H1 (cell line): ENCODE results near the gene TNFAIP8. TPM values are rescaled to one million over a fixed set of nuclear protein-coding genes. Genes with fewer than 3 reads are reported as not detected.

Experiments used
- CTCF ChIA-PET: fragments of 300-600 bp; sonication (Branson Sonifier 250); formaldehyde crosslinking; loops from one replicate; lab custom pipeline; 2021; ENCODE audit not compliant: partially characterized antibody; lab: Charles Lee
- POLR2A ChIA-PET: fragments of 300-600 bp; sonication (Branson Sonifier 250); formaldehyde crosslinking; loops from one replicate; lab custom pipeline; 2021; ENCODE audit warnings: inconsistent platforms; ENCODE audit not compliant: partially characterized antibody; lab: Charles Lee
- DNase-seq, 2 experiments: peaks; one replicate each; pipeline versions ENCODE4 v3.0.0 to v3.0.0-alpha.2; 2010 to 2022; ENCODE audit warnings: low spot score in 2 of 2, low read depth in 1 of 2, mixed read lengths in 1 of 2
- FAIRE-seq: peaks from 2 replicates; lab custom pipeline; 2011; peaks lifted over from hg19 to GRCh38; lab: Jason Lieb, UNC
- H2AFZ ChIP-seq: 2 replicates; pipeline ENCODE4 v1.8.1; 2012; ENCODE audit warnings: low read length, inconsistent platforms
- H2AK5ac ChIP-seq: 2 replicates; pipeline ENCODE4 v1.6.1; 2013; ENCODE audit warnings: low read depth, low read length
- H2BK120ac ChIP-seq: replicated peaks from 2 replicates; pipeline ENCODE3; 2013; ENCODE audit warnings: low read depth, low read length, inconsistent platforms
- H2BK12ac ChIP-seq: 2 replicates; pipeline ENCODE4 v1.6.1; 2013; ENCODE audit warnings: low read depth, low read length
- H2BK15ac ChIP-seq: 2 replicates; pipeline ENCODE4 v1.6.1; 2013; ENCODE audit warnings: low read length
- H2BK20ac ChIP-seq: 2 replicates; pipeline ENCODE4 v1.6.1; 2013; ENCODE audit warnings: low read length
- H2BK5ac ChIP-seq: 2 replicates; pipeline ENCODE4 v1.6.1; 2013; ENCODE audit warnings: low read depth, low read length
- H3K14ac ChIP-seq: 2 replicates; pipeline ENCODE4 v1.6.1; 2013; ENCODE audit warnings: inconsistent platforms; ENCODE audit not compliant: insufficient read length
- H3K18ac ChIP-seq: 2 replicates; pipeline ENCODE4 v1.6.1; 2013; ENCODE audit warnings: low read length; ENCODE audit errors: extremely low read depth
- H3K23ac ChIP-seq: 2 replicates; pipeline ENCODE4 v1.6.1; 2013; ENCODE audit warnings: inconsistent platforms; ENCODE audit not compliant: insufficient read length
- H3K23me2 ChIP-seq: 2 replicates; pipeline ENCODE4 v1.6.1; 2013; ENCODE audit warnings: low read depth, low read length
- H3K27ac ChIP-seq: 2 replicates; pipeline ENCODE4 v1.6.1; 2011; ENCODE audit warnings: low read depth, low read length, inconsistent platforms
- H3K27me3 ChIP-seq, 4 experiments: replicated peaks in 1 of 4; 1 replicate in 1 of 4; 2 replicates in 3 of 4; pipeline versions ENCODE4 v1.6.1 to v1.8.1; 2011 to 2013; ENCODE audit warnings: low read length in 3 of 4, mild to moderate bottlenecking in 3 of 4, inconsistent platforms in 2 of 4, mixed read lengths in 2 of 4, moderate library complexity in 1 of 4; ENCODE audit not compliant: control insufficient read depth in 3 of 4, insufficient read depth in 3 of 4; ENCODE audit errors: extremely low read depth in 1 of 4
- H3K36me3 ChIP-seq, 4 experiments: 2 replicates each; pipeline versions ENCODE4 v1.6.1 to v1.8.1; 2011 to 2013; ENCODE audit warnings: mild to moderate bottlenecking in 4 of 4, low read length in 3 of 4, moderate library complexity in 2 of 4, control low read depth in 1 of 4, inconsistent platforms in 1 of 4; ENCODE audit not compliant: insufficient read depth in 4 of 4, control insufficient read depth in 2 of 4
- H3K4ac ChIP-seq: replicated peaks from 2 replicates; pipeline ENCODE3; 2013; ENCODE audit warnings: low read length, low read depth, mixed read lengths, inconsistent platforms; ENCODE audit not compliant: insufficient read length
- H3K4me1 ChIP-seq, 4 experiments: replicated peaks in 1 of 4; 1 replicate in 1 of 4; 2 replicates in 3 of 4; pipeline versions ENCODE4 v1.6.1 to v1.8.1; 2011 to 2013; ENCODE audit warnings: low read length in 3 of 4, inconsistent platforms in 2 of 4, mixed read lengths in 1 of 4; ENCODE audit not compliant: insufficient read depth in 4 of 4, control insufficient read depth in 3 of 4
- H3K4me2 ChIP-seq, 2 experiments: 2 replicates each; pipeline versions ENCODE4 v1.6.1 to v1.8.1; 2011 to 2013; ENCODE audit warnings: low read depth in 2 of 2, low read length in 2 of 2, control low read depth in 1 of 2, inconsistent platforms in 1 of 2, mild to moderate bottlenecking in 1 of 2; ENCODE audit not compliant: insufficient read depth in 1 of 2
- H3K4me3 ChIP-seq, 4 experiments: fragments of 200-600, 300-600 bp in 1 of 4; sonication (generic), shearing (Covaris generic), sonication (Bioruptor Twin) in 1 of 4; 2 replicates each; pipeline versions ENCODE4 v1.5.1 to v1.8.1; 2011 to 2016; ENCODE audit warnings: low read length in 4 of 4, low read depth in 3 of 4, control low read depth in 2 of 4, inconsistent platforms in 2 of 4, mild to moderate bottlenecking in 2 of 4, mixed read lengths in 1 of 4, moderate library complexity in 1 of 4; ENCODE audit not compliant: insufficient read depth in 2 of 4; ENCODE audit errors: extremely low read depth in 1 of 4
- H3K56ac ChIP-seq: replicated peaks from 2 replicates; pipeline ENCODE3; 2013; ENCODE audit warnings: low read depth, mild to moderate bottlenecking, mixed read lengths, low read length, inconsistent platforms; ENCODE audit not compliant: insufficient read length
- H3K79me1 ChIP-seq: 2 replicates; pipeline ENCODE4 v1.6.1; 2013; ENCODE audit warnings: low read depth, low read length, control low read depth
- H3K79me2 ChIP-seq, 2 experiments: 2 replicates each; pipeline versions ENCODE4 v1.6.1 to v1.8.1; 2012 to 2013; ENCODE audit warnings: low read length in 2 of 2, mild to moderate bottlenecking in 2 of 2, inconsistent platforms in 1 of 2; ENCODE audit not compliant: insufficient read depth in 2 of 2, control insufficient read depth in 1 of 2
- H3K9ac ChIP-seq, 4 experiments: replicated peaks in 1 of 4; 1 replicate in 1 of 4; 2 replicates in 3 of 4; pipeline versions ENCODE4 v1.6.1 to v1.8.1; 2011 to 2013; ENCODE audit warnings: low read depth in 3 of 4, low read length in 3 of 4, control low read depth in 2 of 4, mild to moderate bottlenecking in 2 of 4, moderate library complexity in 2 of 4, inconsistent platforms in 1 of 4; ENCODE audit errors: extremely low read depth in 1 of 4
- H3K9me3 ChIP-seq, 2 experiments: 2 replicates each; pipeline versions ENCODE4 v1.6.1 to v1.8.1; 2012 to 2013; ENCODE audit warnings: mild to moderate bottlenecking in 2 of 2, moderate library complexity in 2 of 2, control low read depth in 1 of 2, inconsistent platforms in 1 of 2, low read depth in 1 of 2, low read length in 1 of 2, mixed read lengths in 1 of 2; ENCODE audit not compliant: insufficient read depth in 2 of 2
- H4K20me1 ChIP-seq, 2 experiments: replicated peaks in 1 of 2; 2 replicates each; pipeline versions ENCODE3 to v1.8.1; 2011 to 2013; ENCODE audit warnings: inconsistent platforms in 2 of 2, low read length in 2 of 2, mild to moderate bottlenecking in 1 of 2; ENCODE audit not compliant: insufficient read depth in 2 of 2, control insufficient read depth in 1 of 2
- H4K5ac ChIP-seq: 2 replicates; pipeline ENCODE4 v1.6.1; 2013; ENCODE audit warnings: low read length, low read depth, mixed read lengths, inconsistent platforms; ENCODE audit not compliant: insufficient read length
- H4K8ac ChIP-seq: 2 replicates; pipeline ENCODE4 v1.8.0; 2013; ENCODE audit warnings: mild to moderate bottlenecking, moderate library complexity, low read length, inconsistent platforms; ENCODE audit not compliant: insufficient read depth; ENCODE audit errors: extremely low read depth
- H4K91ac ChIP-seq: replicated peaks from 2 replicates; pipeline ENCODE3; 2013; ENCODE audit warnings: low read length, mixed read lengths, inconsistent platforms; ENCODE audit not compliant: insufficient read length
- CHD1 ChIP-seq: IDR thresholded peaks from 2 replicates; pipeline ENCODE4 v1.6.1; 2012; ENCODE audit warnings: low read depth, low read length, improper control_type of control experiment
- JUN ChIP-seq: IDR thresholded peaks from 2 replicates; pipeline ENCODE4 v1.6.1; 2011; ENCODE audit warnings: low read depth, mild to moderate bottlenecking, improper control_type of control experiment, low read length
- JUND ChIP-seq: IDR thresholded peaks from 2 replicates; pipeline ENCODE4 v1.6.1; 2011; ENCODE audit warnings: mild to moderate bottlenecking, improper control_type of control experiment, low read length
- NRF1 ChIP-seq: IDR thresholded peaks from 2 replicates; pipeline ENCODE4 v1.6.1; 2011; ENCODE audit warnings: mild to moderate bottlenecking, low read depth, low read length, improper control_type of control experiment
- POLR2AphosphoS5 ChIP-seq: IDR thresholded peaks from 2 replicates; pipeline ENCODE4 v1.6.1; 2011; ENCODE audit warnings: low read depth, low read length
- SAP30 ChIP-seq: fragments of 300-600 bp; sonication (generic); IDR thresholded peaks from 2 replicates; pipeline ENCODE4 v1.7.1; 2012; ENCODE audit warnings: low read length, moderate library complexity, mild to moderate bottlenecking, inconsistent platforms; ENCODE audit not compliant: insufficient read depth, insufficient replicate concordance
- SUZ12 ChIP-seq: fragments of 200-600 bp; sonication (generic); IDR thresholded peaks from 2 replicates; pipeline ENCODE4 v1.6.1; 2012; ENCODE audit warnings: mild to moderate bottlenecking, inconsistent platforms, low read length, moderate library complexity, mixed read lengths
- WGBS, 2 experiments: shearing (Covaris generic) in 1 of 2; methylation state at CpG; one replicate each; pipeline versions ENCODE4 v1.1.6 to v1.1.7; 2013 to 2015; ENCODE audit warnings: low lambda C conversion rate in 2 of 2, mixed read lengths in 2 of 2, inconsistent platforms in 1 of 2, low coverage in 1 of 2, missing lambda C conversion rate in 1 of 2; ENCODE audit not compliant: insufficient replicate concordance in 2 of 2, insufficient coverage in 1 of 2, insufficient read length in 1 of 2; ENCODE audit errors: extremely low coverage in 1 of 2, missing lambda C conversion rate in 1 of 2; 5-methylcytosine and 5-hydroxymethylcytosine counted together
- polyA plus RNA-seq, 7 experiments: library from polyadenylated mRNA; depleted of rRNA in 3 of 7; stranded (reverse) in 5 of 7; unstranded in 2 of 7; fragments of >200 nt in 5 of 7; fragments of 200-250 nt in 2 of 7; gene quantifications; 1 replicate in 5 of 7; 2 replicates in 1 of 7; 4 replicates in 1 of 7; pipeline versions ENCODE4 v1.2.1 to v1.2.3, GENCODE V29; 2011 to 2013; ENCODE audit warnings: missing spikeins in 2 of 7, mixed read lengths in 2 of 7
- total RNA-seq: library from RNA; stranded (reverse); fragmentation: NEBNext Ultra II Directional; extraction: Animal tissue kit (Norgen Biotek cat#: 25700); gene quantifications from 2 replicates; pipeline ENCODE4 v1.2.1, GENCODE V29; 2021

The TNFAIP8 gene
- total and polyA plus RNA-seq, 2 of the 8 experiments (the other 6 are each of a cell fraction or from before 2014, with no cell fraction given): 12.4 to 19.3 TPM

- H3K79me1 ChIP-seq: no peaks in the 10 kb centered on the region
- H2BK5ac ChIP-seq: no peak overlapping the region
- no peak overlapping the region for H2BK15ac ChIP-seq
- no peak overlapping the region for H4K5ac ChIP-seq
- ChIA-PET CTCF (interaction anchor here (1.6 to 3.2 kb wide), 3 partner anchors 17 to 50 kb away, joined by 4 to 16 read pairs (median 7); no protein-coding TSS in a partner anchor), POLR2A (interaction anchor here (1.1 to 1.2 kb wide), 2 partner anchors 9 to 12 kb away, joined by 3 to 4 read pairs; no protein-coding TSS in a partner anchor)
- no peak overlapping the region for H4K91ac ChIP-seq
- no peaks in the 10 kb centered on the region for H3K9me3 ChIP-seq
- H2BK12ac ChIP-seq: no peak overlapping the region
- no peak overlapping the region for H3K27ac ChIP-seq
- no peaks in the 10 kb centered on the region for H3K27me3 ChIP-seq
- H4K20me1 ChIP-seq: no peaks in the 10 kb centered on the region
- no peak overlapping the region for H2AFZ ChIP-seq
- no peak overlapping the region for H3K56ac ChIP-seq
- H3K79me2 ChIP-seq: peaks cover 0 to 25% of the 10 kb centered on the region in 2 experiments; a peak in 2 of 4 replicates
- no peak overlapping the region for H3K18ac ChIP-seq
- H3K36me3 ChIP-seq: no peaks in the 10 kb centered on the region
- no peak overlapping the region for H3K4me3 ChIP-seq
- no peak overlapping the region for H3K14ac ChIP-seq
- no peak for DNase-seq
- no peak overlapping the region for H2AK5ac ChIP-seq
- H3K4ac ChIP-seq: no peak overlapping the region
- peaks cover 2 to 16% (median 9%) of the 10 kb centered on the region in 4 experiments; a peak in 5 of 7 replicates for H3K4me1 ChIP-seq
- 89% methylated on average over 2 of the region's 2 CpGs; no CpG with 5 or more reads in 1 of the 2 experiments for WGBS, 2 experiments
- H3K23me2 ChIP-seq: no peaks in the 10 kb centered on the region
- H3K23ac ChIP-seq: no peak overlapping the region
- no peak for FAIRE-seq
- H2BK120ac ChIP-seq: no peak overlapping the region
- no peak overlapping the region for H4K8ac ChIP-seq
- no peak overlapping the region for H2BK20ac ChIP-seq
- H3K9ac ChIP-seq: no peak overlapping the region
- H3K4me2 ChIP-seq: no peak overlapping the region
- TF ChIP-seq SUZ12: no peak
- no peak for TF ChIP-seq POLR2AphosphoS5
- TF ChIP-seq SAP30: no peak
- TF ChIP-seq NRF1: no peak
- no peak for TF ChIP-seq JUND
- TF ChIP-seq JUN: no peak
- TF ChIP-seq CHD1: no peak
These were observed 5.8 kb downstream of the TNFAIP8 start for GRCh38 chr5:119361594-119362125.
